HG03280 (cell line): ENCODE data around the gene ZNF710.
A peak's percentile ranks its signal among the peaks of the same experiment; 100 is the strongest.

Experiments
- ATAC-seq: cut with Tn5 transposase; IDR thresholded peaks from one replicate; pipeline ENCODE4 v1.9.1; 2021; ENCODE audit warnings: mild to moderate bottlenecking, moderate library complexity; ENCODE audit not compliant: unreplicated experiment

ZNF710 gene

GRCh38 chr15:89993349-89993748 is 7.8 kb upstream of the ZNF710 start:
- ATAC-seq: no peak

- no peak for ATAC-seq
Measured at GRCh38 chr15:89997079-89997478, 4.0 kb upstream of the ZNF710 start.

GRCh38 chr15:89998141-89998661 is 2.9 kb upstream of the ZNF710 start:
- ATAC-seq: no peak

GRCh38 chr15:89998923-89999675 is 2.0 kb upstream of the ZNF710 start:
- ATAC-seq: no peak

GRCh38 chr15:89999676-90000185 is 1.4 kb upstream of the ZNF710 start:
- ATAC-seq: no peak

- ATAC-seq: no peak
Measured at GRCh38 chr15:90000186-90001001, 730 bp upstream of the ZNF710 start.

GRCh38 chr15:90001683-90002427 is 731 bp downstream of the ZNF710 start:
- ATAC-seq: peak; percentile 41

GRCh38 chr15:90002428-90002844 is 1.3 kb downstream of the ZNF710 start:
- ATAC-seq: peak; percentile 33

GRCh38 chr15:90003736-90004135 is 2.6 kb downstream of the ZNF710 start:
- no peak for ATAC-seq

- no peak for ATAC-seq
Measured at GRCh38 chr15:90004252-90004651, 3.1 kb downstream of the ZNF710 start.

- ATAC-seq: no peak
Measured at GRCh38 chr15:90004671-90005070, 3.5 kb downstream of the ZNF710 start.

- no peak for ATAC-seq
Measured at GRCh38 chr15:90006217-90007075, 5.3 kb downstream of the ZNF710 start.

- ATAC-seq: no peak
Measured at GRCh38 chr15:90007076-90007460, 5.9 kb downstream of the ZNF710 start.

GRCh38 chr15:90008607-90009006 is 7.5 kb downstream of the ZNF710 start:
- ATAC-seq: no peak

GRCh38 chr15:90009301-90010022 is 8.3 kb downstream of the ZNF710 start:
- no peak for ATAC-seq

GRCh38 chr15:90011705-90012104 is 10.6 kb downstream of the ZNF710 start:
- no peak for ATAC-seq

- no peak for ATAC-seq
Measured at GRCh38 chr15:90013503-90013937, 12.4 kb downstream of the ZNF710 start.

- ATAC-seq: no peak
Measured at GRCh38 chr15:90015294-90015693, 14.2 kb downstream of the ZNF710 start.

- no peak for ATAC-seq
Measured at GRCh38 chr15:90015749-90016148, 14.6 kb downstream of the ZNF710 start.
